GM10266 (cell line): ENCODE measurements around the gene CARD11.

Source experiments
- DNase-seq: peaks from one replicate; pipeline ENCODE4 v3.0.0; 2012; ENCODE audit errors: extremely low spot score
- CTCF ChIP-seq: IDR thresholded peaks from 2 replicates; pipeline ENCODE4 v1.5.1; 2012; ENCODE audit warnings: mild to moderate bottlenecking, low read depth; ENCODE audit not compliant: control insufficient read depth, insufficient read depth; ENCODE audit errors: missing control alignments

The CARD11 gene

GRCh38 chr7:2943851-2944601 lies 99.6 kb downstream of the CARD11 start:
- TF ChIP-seq CTCF: no peak
- no peak for DNase-seq

- no peak for TF ChIP-seq CTCF
Measured at GRCh38 chr7:2941216-2941859, 102.3 kb downstream of the CARD11 start.

GRCh38 chr7:2940466-2940865 lies 103.2 kb downstream of the CARD11 start:
- no peak for TF ChIP-seq CTCF

More at GRCh38 chr7:2941216-2941859, 102.3 kb downstream of the CARD11 start:
- DNase-seq: no peak

GRCh38 chr7:2939193-2939885 lies 104.3 kb downstream of the CARD11 start:
- no peak for TF ChIP-seq CTCF
- peak; percentile 8 for DNase-seq

More at GRCh38 chr7:2940466-2940865, 103.2 kb downstream of the CARD11 start:
- DNase-seq: no peak

GRCh38 chr7:2938514-2939192 lies 105.0 kb downstream of the CARD11 start:
- no peak for DNase-seq
- TF ChIP-seq CTCF: no peak

- no peak for TF ChIP-seq CTCF
- DNase-seq: no peak
Measured at GRCh38 chr7:2937701-2938513, 105.8 kb downstream of the CARD11 start.
